EH (cell line): ENCODE results near the gene TMEM45A.
"Not testable (repeated sequence)": the region's sequence is repeated elsewhere in the genome, so short reads cannot be mapped to it uniquely, and the experiment has no call there.

ENCODE experiments used
- DNase-seq: peaks from one replicate; pipeline ENCODE4 v3.0.0-alpha.2; 2015; ENCODE audit warnings: low read depth

TMEM45A gene, protein sequence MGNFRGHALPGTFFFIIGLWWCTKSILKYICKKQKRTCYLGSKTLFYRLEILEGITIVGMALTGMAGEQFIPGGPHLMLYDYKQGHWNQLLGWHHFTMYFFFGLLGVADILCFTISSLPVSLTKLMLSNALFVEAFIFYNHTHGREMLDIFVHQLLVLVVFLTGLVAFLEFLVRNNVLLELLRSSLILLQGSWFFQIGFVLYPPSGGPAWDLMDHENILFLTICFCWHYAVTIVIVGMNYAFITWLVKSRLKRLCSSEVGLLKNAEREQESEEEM

GRCh38 chr3:100492059-100493006, at the start of gene TMEM45A:
TMEM45A (plus strand) TSS chr3:100492619; CDS start chr3:100555212, 62,593 bp downstream.
- peak; percentile 95 for DNase-seq

GRCh38 chr3:100443690-100444089, 48.7 kb upstream of the TMEM45A start:
- DNase-seq: no peak

- DNase-seq: not testable (repeated sequence)
Measured at GRCh38 chr3:100447067-100447466, 45.4 kb upstream of the TMEM45A start.

GRCh38 chr3:100448079-100448478, 44.3 kb upstream of the TMEM45A start:
- DNase-seq: no peak

DNA sequence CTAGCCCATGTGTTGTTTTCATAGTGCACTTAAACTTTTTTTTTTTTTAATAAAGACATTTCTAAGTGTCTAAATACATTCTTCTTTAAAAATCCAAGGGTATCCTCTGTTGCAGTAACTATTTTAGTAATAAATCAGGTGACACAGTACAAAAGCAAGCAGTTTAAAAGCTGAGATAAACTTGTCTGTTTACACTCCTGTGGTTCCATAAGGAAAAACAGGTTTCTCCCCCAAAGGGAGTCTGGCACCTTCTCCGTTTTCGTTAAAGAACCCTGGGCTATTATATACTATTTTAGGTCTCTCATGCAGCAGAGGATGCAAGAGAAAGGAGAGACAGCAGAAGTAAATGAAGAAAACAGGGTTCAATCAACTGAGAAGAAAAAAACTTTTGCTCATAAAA, 43.2 kb upstream of the TMEM45A start:
- no peak for DNase-seq

DNA sequence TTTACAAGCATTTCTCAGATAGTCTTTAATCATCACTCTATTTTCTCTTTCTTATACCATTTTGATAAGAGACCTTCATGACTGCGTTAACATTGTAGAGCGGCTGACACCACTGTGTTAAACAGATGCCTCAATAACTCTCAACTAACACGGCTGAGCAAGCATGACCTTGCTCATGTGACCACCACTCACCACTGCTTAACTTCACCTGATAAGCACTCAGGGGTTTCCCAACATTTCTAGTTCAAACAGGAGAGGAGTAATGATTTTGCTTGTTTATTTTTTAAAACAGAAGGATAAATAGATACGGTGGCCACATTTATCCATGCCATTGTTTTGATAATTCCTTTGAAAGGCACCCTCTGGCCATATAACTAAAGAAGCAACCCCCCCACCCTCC, 37.7 kb upstream of the TMEM45A start:
- DNase-seq: no peak

- DNase-seq: peak; percentile 72
Measured at GRCh38 chr3:100455841-100456550, 36.4 kb upstream of the TMEM45A start.

DNA sequence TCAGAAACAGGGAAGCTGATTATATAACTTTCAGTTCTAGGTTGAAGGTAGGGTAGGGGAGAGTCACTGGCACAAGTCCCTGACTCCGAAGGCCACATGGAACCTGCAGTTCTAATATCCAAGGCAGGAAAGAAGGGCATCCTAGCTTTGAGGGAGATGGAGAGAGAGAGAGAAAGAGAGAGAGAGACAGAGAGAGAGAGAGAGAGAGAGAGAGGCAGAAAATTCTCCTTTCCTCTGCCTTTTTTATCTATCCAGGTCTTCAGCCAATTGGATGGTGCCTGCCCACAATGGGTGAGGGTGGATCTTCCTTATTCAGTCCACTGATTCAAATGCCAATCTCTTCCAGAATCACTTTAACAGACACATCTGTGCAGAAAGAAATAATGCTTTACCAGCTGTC, 35.7 kb upstream of the TMEM45A start:
- DNase-seq: no peak

DNA sequence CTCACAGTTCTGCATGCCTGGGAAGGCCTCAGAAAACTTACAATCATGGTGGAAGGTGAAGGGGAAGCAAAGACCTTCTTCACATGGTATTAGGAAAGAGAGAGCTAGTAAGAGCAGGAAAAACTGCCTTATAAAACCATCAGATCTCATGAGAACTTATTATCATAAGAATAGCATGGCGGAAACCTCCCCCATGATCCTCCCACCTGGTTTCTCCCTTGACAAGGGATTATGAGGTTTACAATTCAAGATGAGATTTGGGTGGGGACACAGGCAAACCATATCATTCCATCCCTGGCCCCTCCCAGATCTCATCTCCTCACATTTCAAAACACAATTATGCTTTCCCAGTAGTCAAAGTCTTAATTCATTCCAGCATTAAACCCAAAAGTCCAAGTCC, 34.6 kb upstream of the TMEM45A start:
- no peak for DNase-seq

- DNase-seq: no peak
Measured at GRCh38 chr3:100458814-100459213, 33.6 kb upstream of the TMEM45A start.

GRCh38 chr3:100463002-100463401, 29.4 kb upstream of the TMEM45A start:
- DNase-seq: peak; percentile 77

DNA sequence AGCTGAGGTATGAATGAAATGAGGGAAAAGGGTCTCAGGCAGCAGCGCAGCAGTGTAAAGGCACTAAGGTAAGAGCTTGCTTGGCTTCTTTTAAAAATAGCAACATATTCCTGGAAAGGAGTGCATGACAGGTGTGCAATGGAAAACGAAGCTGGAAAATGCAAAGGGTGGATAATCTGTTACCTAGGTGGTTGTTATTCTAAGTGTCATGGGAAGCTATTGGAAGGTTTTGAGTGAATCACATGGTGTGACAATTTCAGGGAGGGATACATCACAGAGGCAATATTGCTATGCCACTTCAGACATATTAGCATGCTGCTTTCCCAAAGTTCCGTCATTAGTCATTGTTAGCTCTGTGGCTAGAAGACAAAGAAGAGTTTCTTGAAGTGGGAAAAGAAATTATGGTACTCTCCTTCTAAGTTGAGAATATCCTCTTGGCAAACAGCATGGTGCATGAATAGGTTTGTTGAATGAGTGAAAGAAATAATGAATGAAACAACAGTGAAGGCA, 28.7 kb upstream of the TMEM45A start:
- DNase-seq: no peak

DNA sequence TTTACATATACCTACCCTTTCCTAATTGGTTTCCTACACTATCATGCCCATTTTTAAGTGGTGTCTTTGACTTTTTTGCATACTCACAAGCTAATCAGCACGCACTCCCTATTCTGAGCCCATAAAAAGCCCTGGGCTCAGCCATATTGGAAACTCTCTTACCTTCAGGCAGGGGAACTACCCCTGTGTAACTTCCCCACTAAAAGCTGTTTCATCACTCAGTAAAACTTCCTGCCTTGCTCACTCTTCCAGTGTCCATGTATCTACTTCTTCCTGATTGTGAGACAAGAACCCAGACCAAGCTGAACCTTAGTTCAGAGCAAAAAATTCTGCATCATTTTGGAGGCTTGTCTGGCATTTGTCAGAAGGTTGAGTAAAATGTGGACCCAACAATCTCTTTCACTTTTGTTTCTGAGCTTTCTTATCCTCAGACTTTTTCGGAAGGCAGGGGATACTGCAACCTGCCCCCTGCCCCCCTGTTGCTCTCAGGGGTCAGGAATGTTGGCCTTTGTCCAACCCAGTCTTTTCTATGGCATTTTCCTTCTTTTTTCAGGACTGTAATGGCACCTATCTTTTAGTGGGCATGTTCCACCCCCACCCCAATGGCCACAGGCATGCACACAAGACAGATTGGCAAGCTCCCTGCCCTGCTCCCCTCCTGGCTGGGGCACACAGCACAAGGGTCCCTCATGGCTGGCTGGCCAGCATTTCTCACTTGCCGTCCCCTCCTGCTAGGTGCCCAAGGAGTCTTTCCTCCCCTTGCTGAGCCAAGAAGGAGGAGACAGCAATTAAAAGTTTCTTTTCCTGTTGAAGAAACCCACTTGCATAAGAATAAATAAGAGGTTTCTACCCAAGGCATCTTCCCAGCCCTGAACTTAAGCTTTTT, 26.3 kb upstream of the TMEM45A start:
- peak; percentile 13 for DNase-seq

DNA sequence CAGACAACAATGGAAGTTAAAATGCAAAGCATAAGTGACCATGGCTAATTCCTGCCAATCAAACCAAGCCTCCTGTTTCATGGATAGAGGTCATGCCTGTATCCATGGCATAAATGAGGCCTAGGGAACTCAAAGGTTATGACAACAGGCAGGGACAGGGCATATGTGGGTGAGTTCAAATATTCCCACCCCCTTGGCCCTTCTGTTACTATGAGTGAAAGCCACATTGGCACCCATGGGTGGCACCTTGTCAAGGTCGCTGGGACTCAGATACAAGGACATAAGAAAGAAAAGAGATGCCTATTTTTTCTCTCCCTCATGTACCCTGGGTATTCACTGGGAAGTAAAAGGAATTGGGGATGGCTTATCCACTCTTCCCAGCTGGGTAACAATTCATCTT, 25.3 kb upstream of the TMEM45A start:
- DNase-seq: no peak

DNA sequence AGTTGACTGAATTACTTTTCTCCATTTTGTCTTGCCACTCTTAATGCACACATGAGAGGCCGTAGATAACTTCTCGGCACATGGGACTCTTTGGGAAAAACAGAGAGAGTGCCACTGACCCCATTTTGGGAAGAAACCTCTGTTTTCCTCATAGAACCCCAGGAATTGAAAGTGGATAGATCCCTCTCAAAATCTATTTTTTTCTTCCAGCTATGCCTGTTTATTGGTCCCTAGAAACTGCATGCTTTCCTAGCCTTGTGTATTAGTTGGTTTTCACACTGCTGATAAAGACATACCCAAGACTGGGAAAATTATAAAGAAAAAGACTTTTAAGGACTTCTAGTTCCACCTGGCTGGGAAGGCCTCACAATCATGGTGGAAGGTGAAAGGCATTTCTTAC, 23.7 kb upstream of the TMEM45A start:
- DNase-seq: no peak

DNA sequence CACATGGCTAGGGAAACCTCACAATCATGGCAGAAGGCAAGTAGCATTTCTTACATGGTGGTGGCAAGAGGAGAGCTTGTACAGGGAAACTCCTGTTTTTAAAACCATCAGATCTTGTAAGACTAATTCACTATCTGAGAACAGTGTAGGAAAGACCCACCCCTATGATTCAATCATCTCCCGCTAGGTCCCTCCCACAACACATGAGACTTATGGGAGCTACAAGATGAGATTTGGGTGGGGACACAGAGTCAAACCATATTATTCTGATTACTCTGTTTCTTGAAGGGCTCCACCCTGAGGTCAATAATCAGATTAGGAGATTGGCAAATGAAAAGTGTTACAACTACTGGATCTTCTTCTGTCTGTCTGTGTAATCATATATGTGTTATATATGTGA, 21.5 kb upstream of the TMEM45A start:
- DNase-seq: no peak

DNA sequence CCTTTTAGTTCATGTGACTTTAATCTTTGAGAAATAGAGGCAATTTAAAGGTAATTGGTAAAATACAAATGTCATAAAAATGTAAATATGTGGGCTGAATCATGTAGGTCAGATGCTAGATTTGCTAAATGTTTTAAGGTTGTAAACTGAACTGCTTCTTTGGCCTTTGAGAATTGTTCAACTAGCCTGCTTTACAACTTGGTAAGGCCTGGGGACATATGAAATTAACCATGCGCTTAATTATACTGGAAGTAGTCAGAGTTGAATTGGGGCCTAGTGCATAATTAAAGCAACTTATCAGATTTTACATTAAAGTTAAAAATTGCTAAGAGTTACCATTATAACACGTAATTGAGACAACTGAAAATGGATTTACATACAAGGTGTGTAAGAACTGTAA, 21.0 kb upstream of the TMEM45A start:
- no peak for DNase-seq

DNA sequence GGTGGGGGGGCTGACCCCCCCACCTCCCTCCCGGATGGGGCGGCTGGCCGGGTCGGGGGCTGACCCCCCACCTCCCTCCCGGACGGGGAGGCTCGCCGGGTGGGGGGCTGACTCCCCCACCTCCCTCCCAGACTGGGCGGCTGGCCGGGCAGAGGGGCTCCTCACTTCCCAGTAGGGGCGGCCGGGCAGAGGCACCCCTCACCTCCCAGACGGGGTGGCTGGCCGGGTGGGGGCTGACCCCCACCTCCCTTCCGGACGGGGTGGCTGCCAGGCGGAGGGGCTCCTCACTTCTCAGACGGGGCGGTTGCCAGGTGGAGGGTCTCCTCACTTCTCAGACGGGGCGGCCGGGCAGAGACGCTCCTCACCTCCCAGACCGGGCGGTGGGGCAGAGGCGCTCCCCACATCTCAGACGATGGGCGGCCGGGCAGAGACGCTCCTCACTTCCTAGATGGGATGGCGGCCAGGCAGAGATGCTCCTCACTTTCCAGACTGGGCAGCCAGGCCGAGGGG, 14.5 kb upstream of the TMEM45A start:
- not testable (repeated sequence) for DNase-seq

GRCh38 chr3:100478521-100478920, 13.9 kb upstream of the TMEM45A start:
- not testable (repeated sequence) for DNase-seq

- no peak for DNase-seq
Measured at GRCh38 chr3:100480081-100480480, 12.3 kb upstream of the TMEM45A start.

GRCh38 chr3:100482176-100482575, 10.2 kb upstream of the TMEM45A start:
- DNase-seq: no peak
